Transverse colon (tissue), 4 donors: ENCODE measurements around the gene ACAP3. TPM values are rescaled to one million over a fixed set of nuclear protein-coding genes. Genes with fewer than 3 reads are reported as not detected.

ENCODE experiments used
- DNase-seq: peaks from one replicate; pipeline ENCODE4 v3.0.0-alpha.2; 2019
- H3K27ac ChIP-seq, 4 donors: fragments of 200-600 bp; sonication (generic); 2 replicates each; pipeline ENCODE4 v1.5.1; 2016 to 2018; ENCODE audit warnings: inconsistent platforms in 4 of 4
- H3K27me3 ChIP-seq: fragments of 200-600 bp; sonication (generic); 2 replicates; pipeline ENCODE4 v1.5.1; 2017; ENCODE audit warnings: inconsistent platforms
- H3K36me3 ChIP-seq, 4 donors: fragments of 200-600 bp; sonication (generic); 2 replicates each; pipeline ENCODE4 v1.5.1; 2017 to 2019; ENCODE audit warnings: inconsistent platforms in 4 of 4
- H3K4me1 ChIP-seq, 4 donors: fragments of 200-600 bp; sonication (generic); 2 replicates each; pipeline ENCODE4 v1.5.1; 2017 to 2020; ENCODE audit warnings: inconsistent platforms in 4 of 4
- H3K4me3 ChIP-seq, 4 donors: fragments of 200-600 bp; sonication (generic); 1 replicate in 1 of 4; 2 replicates in 3 of 4; pipeline versions ENCODE4 v1.5.1 to v1.6.1; 2017 to 2019; ENCODE audit warnings: inconsistent platforms in 4 of 4
- H3K9me3 ChIP-seq, 2 donors: fragments of 200-600 bp; sonication (generic); 2 replicates each; pipeline ENCODE4 v1.5.1; 2017 to 2019; ENCODE audit warnings: inconsistent platforms in 2 of 2
- CTCF ChIP-seq, 5 experiments: fragments of 200-600 bp in 3 of 5; fragments of 450-650 bp in 2 of 5; sonication (generic) in 3 of 5; IDR thresholded peaks; 1 replicate in 2 of 5; 2 replicates in 3 of 5; pipeline ENCODE4 v1.5.1; 2016 to 2017; ENCODE audit warnings: antibody characterized with exemption in 5 of 5, inconsistent platforms in 3 of 5, mild to moderate bottlenecking in 2 of 5, moderate library complexity in 1 of 5
- EP300 ChIP-seq: sonication (generic); formaldehyde crosslinking; IDR thresholded peaks from one replicate; pipeline ENCODE4 v1.6.1; 2017; ENCODE audit warnings: antibody characterized with exemption, low read depth
- POLR2A ChIP-seq: fragments of 450-650 bp; IDR thresholded peaks from one replicate; pipeline ENCODE4 v1.6.1; 2016; ENCODE audit warnings: antibody characterized with exemption, mild to moderate bottlenecking, moderate library complexity
- POLR2AphosphoS5 ChIP-seq, 3 donors: sonication (generic); formaldehyde crosslinking; IDR thresholded peaks; one replicate each; pipeline ENCODE4 v1.6.1; 2016; ENCODE audit warnings: antibody characterized with exemption in 3 of 3
- WGBS, 2 donors: methylation state at CpG; one replicate each; pipeline ENCODE4 v1.1.5; 2018; ENCODE audit warnings: low coverage in 1 of 2; 5-methylcytosine and 5-hydroxymethylcytosine counted together
- in situ Hi-C, 4 donors: fragments of 200-750 bp; cut with MboI; loops; one replicate each; pipeline versions ENCODE4 v1.15.0 to v1.15.1; 2017; ENCODE audit warnings: low sequenced_read_pairs in 3 of 4, low pct_ligation_motif_present in 1 of 4, low pct_unique_long_range_greater_than_20kb in 1 of 4
- intact Hi-C: fragments of 100-400 bp; cut with DNase I; formaldehyde crosslinking; loops from one replicate; pipeline ENCODE4 v1.15.1; 2023; ENCODE audit warnings: low total_unique reads
- total RNA-seq, 4 donors: library from RNA; depleted of rRNA; stranded (reverse); fragments of >200 nt; gene quantifications; one replicate each; pipeline ENCODE4 v1.1.0, GENCODE V29; 2016

Gene ACAP3
- total RNA-seq, 4 donors from 2014 or later = 52.4 to 190 (median 99.5) TPM

- in situ Hi-C loops = no loop called here
- peaks cover 26 to 44% (median 37%) of the 10 kb centered on the region in 4 donors for H3K4me1 ChIP-seq
- no peak overlapping the region for H3K4me3 ChIP-seq
- H3K36me3 ChIP-seq = no peaks in the 10 kb centered on the region
- no peaks in the 10 kb centered on the region for H3K9me3 ChIP-seq
- H3K27ac ChIP-seq = no peak overlapping the region
- 91% methylated on average over 17 of the region's 31 CpGs; no CpG with 5 or more reads in 1 of the 2 donors for WGBS, 2 donors
- no peaks in the 10 kb centered on the region for H3K27me3 ChIP-seq
- no peak for TF ChIP-seq CTCF (IDR thresholded peaks at IDR 0.05)
- TF ChIP-seq POLR2AphosphoS5 (IDR thresholded peaks at IDR 0.05) = no peak
- TF ChIP-seq POLR2A = no peak
- TF ChIP-seq EP300 = no peak
- intact Hi-C loops = no loop called here
- no peak for DNase-seq
Observed at GRCh38 chr1:1302951-1303509, 4.7 kb downstream of the ACAP3 start.

- DNase-seq = no peak
- no peak overlapping the region for H3K4me3 ChIP-seq
- in situ Hi-C loops = no loop called here
- no peak overlapping the region for H3K27ac ChIP-seq
- H3K36me3 ChIP-seq = no peaks in the 10 kb centered on the region
- peaks cover 26 to 41% (median 34%) of the 10 kb centered on the region in 4 donors for H3K4me1 ChIP-seq
- TF ChIP-seq CTCF (IDR thresholded peaks at IDR 0.05) = peak in 4 of 5 experiments; percentile 19 to 34 (median 28)
- TF ChIP-seq POLR2AphosphoS5 (IDR thresholded peaks at IDR 0.05) = no peak
- no CpG with 5 or more reads among the region's 9 CpGs for WGBS, 2 donors
- H3K27me3 ChIP-seq = no peaks in the 10 kb centered on the region
- intact Hi-C loops = no loop called here
- no peaks in the 10 kb centered on the region for H3K9me3 ChIP-seq
Observed at GRCh38 chr1:1302006-1302430, 5.7 kb downstream of the ACAP3 start.

GRCh38 chr1:1300352-1300739 lies 7.4 kb downstream of the ACAP3 start:
- WGBS, 2 donors = 91% methylated on average over 12 of the region's 12 CpGs; no CpG with 5 or more reads in 1 of the 2 donors
- no peaks in the 10 kb centered on the region for H3K36me3 ChIP-seq
- TF ChIP-seq POLR2AphosphoS5 (IDR thresholded peaks at IDR 0.05) (no peak), CTCF (IDR thresholded peaks at IDR 0.05) (no peak), POLR2A (no peak), EP300 (no peak)
- no peaks in the 10 kb centered on the region for H3K9me3 ChIP-seq
- peaks cover 10 to 24% (median 17%) of the 10 kb centered on the region in 4 donors for H3K4me1 ChIP-seq
- intact Hi-C loops (no loop called here), in situ Hi-C loops (no loop called here)
- DNase-seq = no peak
- H3K27me3 ChIP-seq = no peaks in the 10 kb centered on the region
- H3K4me3 ChIP-seq = no peak overlapping the region
- H3K27ac ChIP-seq = no peak overlapping the region

GRCh38 chr1:1299686-1300351 lies 7.9 kb downstream of the ACAP3 start:
- no peaks in the 10 kb centered on the region for H3K27me3 ChIP-seq
- 88% methylated on average over 19 of the region's 22 CpGs; no CpG with 5 or more reads in 1 of the 2 donors for WGBS, 2 donors
- H3K4me1 ChIP-seq = peaks cover 5 to 19% (median 12%) of the 10 kb centered on the region in 4 donors
- in situ Hi-C loops = no loop called here
- no peaks in the 10 kb centered on the region for H3K36me3 ChIP-seq
- no peaks in the 10 kb centered on the region for H3K9me3 ChIP-seq
- H3K27ac ChIP-seq = no peak overlapping the region
- no peak for DNase-seq
- intact Hi-C loops = no loop called here
- TF ChIP-seq POLR2A (no peak), POLR2AphosphoS5 (IDR thresholded peaks at IDR 0.05) (no peak), CTCF (IDR thresholded peaks at IDR 0.05) (peak in 1 of 5 experiments; percentile 30), EP300 (no peak)
- no peak overlapping the region for H3K4me3 ChIP-seq
